HFFc6 (cell line): ENCODE results near the gene RAD51C. TPM values are rescaled to one million over a fixed set of nuclear protein-coding genes. Genes with fewer than 3 reads are reported as not detected.
"Not testable (repeated sequence)": the region's sequence is repeated elsewhere in the genome, so short reads cannot be mapped to it uniquely, and the experiment has no call there.

ENCODE experiments used
- DNase-seq: peaks from one replicate; pipeline ENCODE4 v3.0.0-alpha.2; 2018
- H3K27ac Mint-ChIP-seq: 2 replicates; pipeline ENCODE4 v1.8.0; 2020; ENCODE audit warnings: mild to moderate bottlenecking, mixed read lengths
- H3K27me3 Mint-ChIP-seq: 2 replicates; pipeline ENCODE4 v1.8.0; 2021; ENCODE audit warnings: mild to moderate bottlenecking, moderate library complexity, mixed read lengths; ENCODE audit not compliant: insufficient read depth
- H3K36me3 Mint-ChIP-seq: 2 replicates; pipeline ENCODE4 v1.8.0; 2021; ENCODE audit warnings: low read depth, mixed read lengths
- H3K4me1 Mint-ChIP-seq: 2 replicates; pipeline ENCODE4 v1.8.0; 2020; ENCODE audit warnings: low read depth, mixed read lengths
- H3K4me3 Mint-ChIP-seq: 2 replicates; pipeline ENCODE4 v1.8.0; 2020; ENCODE audit warnings: mild to moderate bottlenecking, moderate library complexity, mixed read lengths
- H3K9me3 Mint-ChIP-seq: 2 replicates; pipeline ENCODE4 v1.8.0; 2020; ENCODE audit warnings: mild to moderate bottlenecking, mixed read lengths
- CTCF ChIP-seq: fragments of 200-600 bp; sonication (generic); IDR thresholded peaks from 2 replicates; pipeline ENCODE4 v1.5.0; 2021; ENCODE audit warnings: antibody characterized with exemption, mild to moderate bottlenecking
- total RNA-seq, 6 experiments: library from RNA; stranded (reverse); fragmentation: NEBNext Ultra II Directional; extraction: Animal tissue kit (Norgen Biotek cat#: 25700); gene quantifications; 2 replicates in 1 of 6; 3 replicates in 5 of 6; pipeline ENCODE4 v1.2.3, GENCODE V29; 2021

Gene RAD51C
- total RNA-seq, 6 experiments from 2014 or later: 20.8 to 27.4 (median 24.8) TPM

GRCh38 chr17:58730937-58731336 is 38.5 kb downstream of the RAD51C start:
- Mint-ChIP-seq H3K27me3 (no peaks in the 10 kb centered on the region), H3K9me3 (no peaks in the 10 kb centered on the region), H3K36me3 (no peaks in the 10 kb centered on the region), H3K27ac (no peak overlapping the region), H3K4me3 (no peak overlapping the region), H3K4me1 (no peaks in the 10 kb centered on the region)
- TF ChIP-seq CTCF: no peak
- DNase-seq: no peak

- DNase-seq: no peak
- TF ChIP-seq CTCF: no peak
- Mint-ChIP-seq H3K27ac (no peak overlapping the region), H3K4me3 (no peak overlapping the region), H3K36me3 (no peaks in the 10 kb centered on the region), H3K27me3 (no peaks in the 10 kb centered on the region), H3K4me1 (no peaks in the 10 kb centered on the region), H3K9me3 (no peaks in the 10 kb centered on the region)
Observed at GRCh38 chr17:58734040-58734439, 41.6 kb downstream of the RAD51C start.

DNA sequence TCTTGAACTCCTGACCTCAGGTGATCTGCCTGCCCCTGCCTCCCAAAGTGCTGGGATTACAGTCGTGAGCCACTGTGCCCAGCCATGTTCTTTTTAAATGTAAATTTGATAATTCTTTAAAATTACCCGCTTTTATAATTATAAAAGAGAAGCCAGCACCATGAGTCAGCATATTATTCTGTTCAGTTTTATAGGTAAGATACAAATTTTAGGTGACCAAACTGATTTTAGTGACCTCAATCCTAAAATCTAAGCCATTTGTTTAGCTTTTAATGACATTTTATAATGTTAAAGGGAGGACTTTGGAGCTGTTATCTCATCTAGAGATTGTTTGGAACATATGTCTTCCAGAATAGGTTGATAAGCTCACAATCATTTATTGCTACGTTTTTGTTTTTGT is 42.4 kb downstream of the RAD51C start:
- no peak for DNase-seq
- Mint-ChIP-seq H3K27me3 (no peaks in the 10 kb centered on the region), H3K9me3 (no peaks in the 10 kb centered on the region), H3K4me3 (no peak overlapping the region), H3K4me1 (no peaks in the 10 kb centered on the region), H3K36me3 (no peaks in the 10 kb centered on the region), H3K27ac (no peak overlapping the region)
- no peak for TF ChIP-seq CTCF

- H3K36me3 Mint-ChIP-seq: no peaks in the 10 kb centered on the region
- no peak for TF ChIP-seq CTCF
- peak; percentile 7 for DNase-seq
- H3K9me3 Mint-ChIP-seq: no peaks in the 10 kb centered on the region
- H3K4me3 Mint-ChIP-seq: no peak overlapping the region
- peaks cover 8% of the 10 kb centered on the region for H3K4me1 Mint-ChIP-seq
- H3K27me3 Mint-ChIP-seq: no peaks in the 10 kb centered on the region
- H3K27ac Mint-ChIP-seq: no peak overlapping the region; the same call in 1 of the 2 replicates
Observed at GRCh38 chr17:58741121-58741625, 48.8 kb downstream of the RAD51C start.

DNA sequence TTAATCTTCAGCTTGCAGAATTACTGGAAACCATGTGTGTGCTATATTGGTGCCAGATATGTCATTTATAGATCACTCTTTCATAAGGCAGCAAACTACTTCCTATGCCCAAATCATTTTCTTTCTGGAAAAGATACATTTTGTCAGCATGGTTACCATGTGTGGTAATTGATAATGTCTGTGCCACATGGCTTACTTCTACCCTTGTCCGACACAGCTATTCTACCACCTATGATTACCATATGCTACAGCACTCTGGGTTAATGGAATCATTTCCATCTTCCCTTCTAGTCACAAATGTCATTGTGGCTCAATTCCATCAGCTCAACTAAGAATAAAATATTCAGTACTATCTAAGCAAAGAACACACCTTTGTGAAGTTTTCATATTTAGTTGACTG is 55.3 kb downstream of the RAD51C start:
- H3K27me3 Mint-ChIP-seq: peaks cover 5% of the 10 kb centered on the region; the same call in 1 of the 2 replicates
- H3K4me3 Mint-ChIP-seq: no peak overlapping the region
- no peaks in the 10 kb centered on the region for H3K4me1 Mint-ChIP-seq
- H3K27ac Mint-ChIP-seq: no peak overlapping the region
- no peaks in the 10 kb centered on the region for H3K9me3 Mint-ChIP-seq
- TF ChIP-seq CTCF: no peak
- no peaks in the 10 kb centered on the region for H3K36me3 Mint-ChIP-seq
- no peak for DNase-seq

DNA sequence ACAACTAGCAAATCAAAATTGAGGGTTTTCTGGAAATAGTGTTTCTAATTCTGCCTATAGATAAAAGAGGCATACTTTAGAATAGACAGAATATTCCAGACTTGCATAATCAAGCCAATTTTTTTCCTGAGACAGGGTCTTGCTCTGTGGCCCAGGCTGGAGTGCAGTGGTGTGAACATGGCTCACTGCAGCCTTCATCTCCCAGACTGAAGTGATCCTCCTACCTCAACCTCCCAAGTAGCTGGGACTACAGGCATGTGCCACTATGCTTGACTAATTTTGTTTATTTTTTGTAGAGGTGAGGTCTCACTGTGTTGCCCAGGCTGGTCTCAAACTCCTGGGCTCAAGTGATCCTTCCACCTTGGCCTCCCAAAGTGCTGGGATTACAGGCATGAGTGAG is 57.2 kb downstream of the RAD51C start:
- H3K27ac Mint-ChIP-seq, H3K4me1 Mint-ChIP-seq, H3K4me3 Mint-ChIP-seq, H3K9me3 Mint-ChIP-seq, H3K27me3 Mint-ChIP-seq, DNase-seq, H3K36me3 Mint-ChIP-seq: not testable (repeated sequence)
